Trophoblast cell (in vitro differentiated cells and primary cell): ENCODE data around the gene ZNF831.

Experiments
- DNase-seq, 2 donors: peaks; one replicate each; pipeline ENCODE4 v3.0.0-alpha.2; 2016
- H2AFZ ChIP-seq: 2 replicates; pipeline ENCODE4 v1.6.1; 2013; ENCODE audit warnings: low read length, moderate library complexity, mild to moderate bottlenecking; ENCODE audit not compliant: insufficient read depth, poor library complexity
- H2AK5ac ChIP-seq: 2 replicates; pipeline ENCODE4 v1.6.1; 2013; ENCODE audit warnings: mild to moderate bottlenecking, low read length
- H2BK120ac ChIP-seq: 2 replicates; pipeline ENCODE4 v1.6.1; 2013; ENCODE audit warnings: low read length, mild to moderate bottlenecking, moderate library complexity; ENCODE audit not compliant: insufficient read depth, poor library complexity
- H2BK12ac ChIP-seq: 2 replicates; pipeline ENCODE4 v1.6.1; 2013; ENCODE audit warnings: mild to moderate bottlenecking, low read length, moderate library complexity
- H2BK5ac ChIP-seq: 2 replicates; pipeline ENCODE4 v1.6.1; 2013; ENCODE audit warnings: low read length, low read depth, moderate library complexity, mild to moderate bottlenecking; ENCODE audit not compliant: poor library complexity
- H3K14ac ChIP-seq: 2 replicates; pipeline ENCODE4 v1.6.1; 2013; ENCODE audit warnings: mild to moderate bottlenecking, low read length
- H3K18ac ChIP-seq: 2 replicates; pipeline ENCODE4 v1.6.1; 2013; ENCODE audit warnings: mild to moderate bottlenecking, low read length
- H3K23ac ChIP-seq: 2 replicates; pipeline ENCODE4 v1.6.1; 2013; ENCODE audit warnings: low read length
- H3K27ac ChIP-seq: 2 replicates; pipeline ENCODE4 v1.5.1; 2013; ENCODE audit warnings: low read depth, mild to moderate bottlenecking, inconsistent platforms, low read length, moderate library complexity
- H3K27me3 ChIP-seq: 2 replicates; pipeline ENCODE4 v1.6.1; 2013; ENCODE audit warnings: inconsistent platforms, mild to moderate bottlenecking, low read length, moderate library complexity; ENCODE audit not compliant: insufficient read depth
- H3K36me3 ChIP-seq, 2 experiments: 1 replicate in 1 of 2; 2 replicates in 1 of 2; pipeline ENCODE4 v1.6.1; 2013; ENCODE audit warnings: low read length in 2 of 2, mild to moderate bottlenecking in 2 of 2, moderate library complexity in 1 of 2; ENCODE audit not compliant: insufficient read depth in 2 of 2, control insufficient read depth in 1 of 2
- H3K4ac ChIP-seq: 2 replicates; pipeline ENCODE4 v1.6.1; 2013; ENCODE audit warnings: low read depth, mild to moderate bottlenecking, low read length, moderate library complexity
- H3K4me1 ChIP-seq, 2 experiments: 1 replicate in 1 of 2; 2 replicates in 1 of 2; pipeline ENCODE4 v1.6.1; 2013; ENCODE audit warnings: low read length in 2 of 2, mild to moderate bottlenecking in 2 of 2, moderate library complexity in 1 of 2; ENCODE audit not compliant: insufficient read depth in 2 of 2, control insufficient read depth in 1 of 2
- H3K4me2 ChIP-seq: 2 replicates; pipeline ENCODE4 v1.6.1; 2013; ENCODE audit warnings: inconsistent platforms, mild to moderate bottlenecking, low read length, moderate library complexity
- H3K4me3 ChIP-seq: 2 replicates; pipeline ENCODE4 v1.5.1; 2013; ENCODE audit warnings: mild to moderate bottlenecking, low read depth, low read length, inconsistent platforms
- H3K79me1 ChIP-seq: one replicate; pipeline ENCODE4 v1.6.1; 2013; ENCODE audit warnings: low read length
- H3K79me2 ChIP-seq: 2 replicates; pipeline ENCODE4 v1.6.1; 2013; ENCODE audit warnings: low read length, mild to moderate bottlenecking; ENCODE audit not compliant: control insufficient read depth, insufficient read depth, poor library complexity
- H3K9ac ChIP-seq: 2 replicates; pipeline ENCODE4 v1.6.1; 2013; ENCODE audit warnings: mild to moderate bottlenecking, low read length
- H3K9me3 ChIP-seq: 2 replicates; pipeline ENCODE4 v1.6.1; 2013; ENCODE audit warnings: low read depth, mild to moderate bottlenecking, control low read depth, inconsistent platforms, low read length; ENCODE audit not compliant: insufficient read depth
- H4K12ac ChIP-seq: 2 replicates; pipeline ENCODE4 v1.6.1; 2013; ENCODE audit warnings: low read depth, mild to moderate bottlenecking, low read length, moderate library complexity
- H4K8ac ChIP-seq: 2 replicates; pipeline ENCODE4 v1.6.1; 2013; ENCODE audit warnings: low read depth, mild to moderate bottlenecking, low read length, moderate library complexity
- H4K91ac ChIP-seq: one replicate; pipeline ENCODE4 v1.6.1; 2013; ENCODE audit warnings: low read depth, mild to moderate bottlenecking, low read length, moderate library complexity
- WGBS: extraction: QIAGEN DNeasy Blood & Tissue Kit; methylation state at CpG from one replicate; pipeline ENCODE4 v1.1.7; 2013; ENCODE audit warnings: missing lambda C conversion rate; ENCODE audit not compliant: insufficient read length, insufficient coverage; ENCODE audit errors: extremely low coverage; 5-methylcytosine and 5-hydroxymethylcytosine counted together

Gene ZNF831

DNA sequence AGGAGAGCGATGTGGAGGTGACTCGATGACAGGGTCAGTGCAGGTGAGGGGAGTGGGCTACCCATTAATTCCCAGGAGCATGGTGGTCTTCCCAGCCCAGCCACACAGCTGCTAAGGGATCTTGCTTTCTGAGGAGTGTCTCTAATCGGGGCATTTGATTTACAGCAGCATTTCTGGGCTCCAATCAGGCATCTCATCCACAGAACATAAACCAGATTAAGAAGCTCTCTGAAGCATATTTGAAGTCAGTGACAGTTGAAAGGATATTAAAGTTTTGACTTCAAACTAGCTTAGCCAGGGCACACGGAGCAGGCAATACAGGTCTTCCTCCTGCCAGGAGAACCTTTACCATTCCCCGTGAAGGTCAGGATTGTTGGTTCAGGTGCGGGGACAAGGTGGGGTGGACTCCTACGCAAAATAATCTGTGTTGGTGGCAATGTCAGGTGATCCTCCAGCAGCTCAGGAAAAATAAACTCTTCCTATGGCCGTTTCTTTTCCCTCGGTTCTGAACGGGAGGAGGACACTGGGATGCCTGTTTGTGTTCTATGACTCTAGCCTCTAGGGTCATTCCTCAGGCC, 39.9 kb upstream of the ZNF831 start:
- Histone ChIP-seq H4K8ac (no peak overlapping the region), H2BK120ac (no peak overlapping the region), H3K14ac (no peak overlapping the region), H3K27me3 (no peaks in the 10 kb centered on the region), H3K36me3 (no peaks in the 10 kb centered on the region), H3K18ac (no peak overlapping the region), H2AK5ac (no peak overlapping the region), H3K4me1 (no peaks in the 10 kb centered on the region), H3K27ac (no peak overlapping the region), H3K4me2 (no peak overlapping the region), H3K4me3 (no peak overlapping the region), H4K91ac (no peak overlapping the region), H2BK5ac (no peak overlapping the region), H3K23ac (no peak overlapping the region), H2BK12ac (no peak overlapping the region), H3K9ac (no peak overlapping the region), H3K4ac (no peak overlapping the region), H2AFZ (no peak overlapping the region), H3K9me3 (peaks cover 5% of the 10 kb centered on the region), H3K79me1 (no peaks in the 10 kb centered on the region), H4K12ac (no peak overlapping the region), H3K79me2 (no peaks in the 10 kb centered on the region)
- WGBS = no CpG with 5 or more reads among the region's 10 CpGs
- DNase-seq = no peak

DNA sequence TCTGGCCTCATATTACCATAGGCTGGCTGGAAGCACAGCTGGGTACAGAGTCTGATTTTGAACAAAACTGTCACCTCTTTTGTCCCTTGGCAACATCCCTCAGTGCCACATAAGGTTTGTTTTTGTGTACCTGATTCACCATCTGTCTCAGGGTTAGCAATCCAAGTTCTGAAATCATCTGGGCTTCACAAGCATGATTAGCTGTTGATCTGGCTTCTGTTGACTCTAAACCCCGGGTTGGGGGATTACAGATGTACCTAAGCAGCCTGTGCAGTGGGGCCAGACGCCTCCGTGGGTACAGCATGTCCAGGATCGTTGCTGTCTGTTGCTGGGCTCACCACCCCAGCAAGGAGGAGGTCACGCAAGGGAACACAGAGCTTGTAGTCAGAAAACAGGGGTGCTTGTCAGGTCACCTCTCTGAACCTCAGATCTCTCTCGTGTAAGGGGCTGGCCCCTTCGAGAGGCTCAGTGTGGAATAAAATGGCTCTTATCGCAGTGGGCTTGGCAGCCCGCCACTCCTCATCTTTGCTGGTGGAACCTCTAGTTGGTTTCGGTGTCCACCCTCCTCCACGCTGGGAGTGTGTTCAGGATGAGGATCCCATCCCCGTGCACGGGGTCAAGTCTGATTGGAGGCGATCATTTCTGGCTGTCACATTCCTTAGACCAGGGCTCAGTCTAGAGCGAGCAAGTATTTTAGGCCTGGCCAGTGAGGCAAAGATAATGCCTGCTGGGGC, 39.2 kb upstream of the ZNF831 start:
- H3K27me3 ChIP-seq = no peaks in the 10 kb centered on the region
- no CpG with 5 or more reads among the region's 15 CpGs for WGBS
- no peaks in the 10 kb centered on the region for H3K4me1 ChIP-seq
- H3K14ac ChIP-seq = no peak overlapping the region
- no peak overlapping the region for H4K91ac ChIP-seq
- no peak overlapping the region for H3K4me3 ChIP-seq
- H3K18ac ChIP-seq = no peak overlapping the region
- H3K4me2 ChIP-seq = no peak overlapping the region
- no peak overlapping the region for H2BK12ac ChIP-seq
- no peaks in the 10 kb centered on the region for H3K79me1 ChIP-seq
- H3K27ac ChIP-seq = no peak overlapping the region
- H4K12ac ChIP-seq = no peak overlapping the region
- H3K4ac ChIP-seq = no peak overlapping the region
- H3K9me3 ChIP-seq = peaks cover 5% of the 10 kb centered on the region
- no peak overlapping the region for H2AFZ ChIP-seq
- no peak overlapping the region for H2BK5ac ChIP-seq
- H4K8ac ChIP-seq = no peak overlapping the region
- no peaks in the 10 kb centered on the region for H3K36me3 ChIP-seq
- no peak overlapping the region for H3K23ac ChIP-seq
- H3K9ac ChIP-seq = no peak overlapping the region
- no peak for DNase-seq
- no peaks in the 10 kb centered on the region for H3K79me2 ChIP-seq
- H2BK120ac ChIP-seq = no peak overlapping the region
- H2AK5ac ChIP-seq = no peak overlapping the region

DNA sequence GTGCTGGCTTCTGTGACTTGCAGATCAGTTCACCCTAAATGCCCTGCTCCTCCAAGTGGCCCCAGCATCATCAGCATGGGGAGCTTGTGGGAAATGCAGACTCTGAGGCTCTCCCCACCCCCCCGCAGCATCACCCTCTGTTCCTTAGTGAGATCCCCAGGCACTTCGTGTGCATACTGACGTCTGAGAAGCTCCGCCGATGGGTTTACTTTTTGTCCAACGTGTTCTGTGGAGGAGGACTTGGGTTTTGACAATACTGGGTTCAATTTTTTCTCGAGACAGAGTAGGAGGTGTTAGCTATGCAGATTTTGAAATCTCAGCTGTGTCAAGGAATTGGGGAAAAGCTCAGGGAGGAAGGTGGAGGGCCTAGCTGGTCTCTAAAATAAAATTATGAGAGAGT, 38.3 kb upstream of the ZNF831 start:
- no peak overlapping the region for H3K27ac ChIP-seq
- no peak overlapping the region for H2AK5ac ChIP-seq
- no peak for DNase-seq
- H3K14ac ChIP-seq = no peak overlapping the region
- no peak overlapping the region for H4K8ac ChIP-seq
- no peaks in the 10 kb centered on the region for H3K79me1 ChIP-seq
- no peak overlapping the region for H3K4me3 ChIP-seq
- no peak overlapping the region for H4K12ac ChIP-seq
- no peak overlapping the region for H3K23ac ChIP-seq
- no peak overlapping the region for H3K4me2 ChIP-seq
- no peak overlapping the region for H2BK120ac ChIP-seq
- no peak overlapping the region for H3K18ac ChIP-seq
- peaks cover 5% of the 10 kb centered on the region for H3K9me3 ChIP-seq
- no peak overlapping the region for H3K9ac ChIP-seq
- no peaks in the 10 kb centered on the region for H3K4me1 ChIP-seq
- no CpG with 5 or more reads among the region's 7 CpGs for WGBS
- H2BK12ac ChIP-seq = no peak overlapping the region
- no peak overlapping the region for H2AFZ ChIP-seq
- H3K79me2 ChIP-seq = no peaks in the 10 kb centered on the region
- no peak overlapping the region for H2BK5ac ChIP-seq
- no peak overlapping the region for H4K91ac ChIP-seq
- no peak overlapping the region for H3K4ac ChIP-seq
- no peaks in the 10 kb centered on the region for H3K36me3 ChIP-seq
- no peaks in the 10 kb centered on the region for H3K27me3 ChIP-seq

DNA sequence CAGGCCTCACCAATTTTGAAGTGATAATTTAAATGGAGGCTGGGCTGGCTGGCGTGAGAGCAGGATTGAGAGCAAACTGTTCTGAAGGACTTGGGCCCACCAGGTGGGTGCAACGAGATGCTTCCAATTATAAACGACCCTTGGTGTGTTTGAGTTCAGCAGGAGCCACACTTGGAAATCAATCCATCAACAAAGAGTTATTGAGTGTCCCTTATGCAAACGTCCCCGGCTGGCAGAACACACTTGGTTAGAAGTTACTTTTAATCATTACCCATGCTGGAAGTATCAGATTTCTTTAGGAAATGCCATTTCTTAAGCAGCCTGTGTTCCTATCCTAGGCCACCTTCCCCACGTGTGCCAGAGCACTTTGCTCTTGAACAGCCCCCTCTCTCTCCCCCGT, 37.8 kb upstream of the ZNF831 start:
- Histone ChIP-seq H2AK5ac (no peak overlapping the region), H4K8ac (no peak overlapping the region), H3K18ac (no peak overlapping the region), H3K27ac (no peak overlapping the region), H4K12ac (no peak overlapping the region), H3K36me3 (no peaks in the 10 kb centered on the region), H3K14ac (no peak overlapping the region), H2BK5ac (no peak overlapping the region), H2BK120ac (no peak overlapping the region), H3K4me2 (no peak overlapping the region), H3K4ac (no peak overlapping the region), H3K4me1 (no peaks in the 10 kb centered on the region), H2AFZ (no peak overlapping the region), H3K9ac (no peak overlapping the region), H3K27me3 (no peaks in the 10 kb centered on the region), H4K91ac (no peak overlapping the region), H3K79me2 (no peaks in the 10 kb centered on the region), H3K9me3 (peaks cover 5% of the 10 kb centered on the region), H3K4me3 (no peak overlapping the region), H3K23ac (no peak overlapping the region), H2BK12ac (no peak overlapping the region), H3K79me1 (no peaks in the 10 kb centered on the region)
- no CpG with 5 or more reads among the region's 7 CpGs for WGBS
- DNase-seq = no peak
